Thyroid gland (tissue), 4 donors: Measurements from ENCODE around the gene WDR27. TPM values are rescaled to one million over a fixed set of nuclear protein-coding genes. Genes with fewer than 3 reads are reported as not detected.

Experiments
- DNase-seq, 2 donors: peaks; one replicate each; pipeline ENCODE4 v3.0.0-alpha.2; 2019
- H3K27ac ChIP-seq, 3 donors: fragments of 200-600 bp; sonication (generic); 1 replicate in 2 of 3; 2 replicates in 1 of 3; pipeline ENCODE4 v1.5.1; 2016 to 2019; ENCODE audit warnings: mild to moderate bottlenecking in 1 of 3, moderate library complexity in 1 of 3
- H3K27me3 ChIP-seq: fragments of 200-600 bp; sonication (generic); one replicate; pipeline ENCODE4 v1.5.1; 2019
- H3K36me3 ChIP-seq, 2 donors: fragments of 200-600 bp; sonication (generic); one replicate each; pipeline ENCODE4 v1.5.1; 2016 to 2019
- H3K4me1 ChIP-seq, 2 donors: fragments of 200-600 bp; sonication (generic); one replicate each; pipeline ENCODE4 v1.5.1; 2017 to 2019
- H3K4me3 ChIP-seq, 3 donors: fragments of 200-600 bp; sonication (generic); replicated peaks in 1 of 3; 1 replicate in 2 of 3; 2 replicates in 1 of 3; pipeline ENCODE4 v1.5.1; 2016; ENCODE audit warnings: mild to moderate bottlenecking in 1 of 3
- H3K9me3 ChIP-seq: fragments of 200-600 bp; sonication (generic); one replicate; pipeline ENCODE4 v1.5.1; 2017
- CTCF ChIP-seq, 6 experiments: fragments of 200-600 bp in 3 of 6; fragments of 450-650 bp in 3 of 6; sonication (generic) in 3 of 6; IDR thresholded peaks; one replicate each; pipeline ENCODE4 v1.5.1; 2016 to 2019; ENCODE audit warnings: antibody characterized with exemption in 6 of 6, mild to moderate bottlenecking in 2 of 6, inconsistent platforms in 1 of 6, moderate library complexity in 1 of 6
- POLR2A ChIP-seq, 2 donors: fragments of 450-650 bp; IDR thresholded peaks; one replicate each; pipeline ENCODE4 v1.6.1; 2017; ENCODE audit warnings: antibody characterized with exemption in 2 of 2, mild to moderate bottlenecking in 2 of 2, moderate library complexity in 1 of 2
- WGBS, 2 donors: methylation state at CpG; one replicate each; pipeline ENCODE4 v1.1.5; 2017; 5-methylcytosine and 5-hydroxymethylcytosine counted together
- intact Hi-C: fragments of 100-400 bp; cut with DNase I; formaldehyde crosslinking; loops from one replicate; pipeline ENCODE4 v1.15.1; 2023
- total RNA-seq, 4 donors: library from RNA; depleted of rRNA; stranded (reverse); fragments of >200 nt; gene quantifications; one replicate each; pipeline ENCODE4 v1.2.3, GENCODE V29; 2016

WDR27 gene
- total RNA-seq, 4 donors from 2014 or later, result 48.9 to 74.6 (median 51.8) TPM

- intact Hi-C loops, result no loop called here
- 97% methylated on average over 6 of the region's 6 CpGs for WGBS, 2 donors
- Histone ChIP-seq H3K27me3 (no peaks in the 10 kb centered on the region), H3K4me1 (no peaks in the 10 kb centered on the region), H3K27ac (no peak overlapping the region), H3K9me3 (no peaks in the 10 kb centered on the region), H3K4me3 (no peak overlapping the region), H3K36me3 (no peaks in the 10 kb centered on the region)
- no peak for TF ChIP-seq POLR2A (IDR thresholded peaks at IDR 0.05)
- TF ChIP-seq CTCF (IDR thresholded peaks at IDR 0.05), result no peak
- DNase-seq, result no peak
These were observed 12.5 kb downstream of the WDR27 start for GRCh38 chr6:169689287-169689686.

GRCh38 chr6:169685860-169686259 lies 16.0 kb downstream of the WDR27 start:
- intact Hi-C loops, result no loop called here
- no peaks in the 10 kb centered on the region for H3K4me1 ChIP-seq
- 95 to 96% methylated on average over 2 of the region's 2 CpGs for WGBS, 2 donors
- H3K27ac ChIP-seq, result no peak overlapping the region
- H3K27me3 ChIP-seq, result no peaks in the 10 kb centered on the region
- no peak for TF ChIP-seq CTCF (IDR thresholded peaks at IDR 0.05)
- no peak for TF ChIP-seq POLR2A (IDR thresholded peaks at IDR 0.05)
- no peaks in the 10 kb centered on the region for H3K36me3 ChIP-seq
- no peak for DNase-seq
- no peak overlapping the region for H3K4me3 ChIP-seq
- no peaks in the 10 kb centered on the region for H3K9me3 ChIP-seq

GRCh38 chr6:169684056-169684455 lies 17.8 kb downstream of the WDR27 start:
- TF ChIP-seq POLR2A (IDR thresholded peaks at IDR 0.05), result no peak
- TF ChIP-seq CTCF (IDR thresholded peaks at IDR 0.05), result no peak
- 82 to 97% methylated on average over 3 of the region's 3 CpGs for WGBS, 2 donors
- H3K36me3 ChIP-seq, result no peaks in the 10 kb centered on the region

GRCh38 chr6:169678342-169678741 lies 23.5 kb downstream of the WDR27 start:
- Histone ChIP-seq H3K4me1 (no peaks in the 10 kb centered on the region), H3K27me3 (no peaks in the 10 kb centered on the region), H3K36me3 (no peaks in the 10 kb centered on the region), H3K27ac (no peak overlapping the region), H3K4me3 (no peak overlapping the region), H3K9me3 (no peaks in the 10 kb centered on the region)
- intact Hi-C loops, result no loop called here
- TF ChIP-seq CTCF (IDR thresholded peaks at IDR 0.05) (no peak), POLR2A (IDR thresholded peaks at IDR 0.05) (no peak)
- 83 to 90% methylated on average over 1 of the region's 1 CpG for WGBS, 2 donors
- DNase-seq, result no peak

More at GRCh38 chr6:169684056-169684455, 17.8 kb downstream of the WDR27 start:
- Histone ChIP-seq H3K27me3 (no peaks in the 10 kb centered on the region), H3K27ac (no peak overlapping the region), H3K4me1 (no peaks in the 10 kb centered on the region), H3K4me3 (no peak overlapping the region), H3K9me3 (no peaks in the 10 kb centered on the region)
- intact Hi-C loops, result no loop called here
- DNase-seq, result no peak

GRCh38 chr6:169677096-169677495 lies 24.7 kb downstream of the WDR27 start:
- intact Hi-C loops, result no loop called here
- WGBS, 2 donors, result 93% methylated on average over 1 of the region's 1 CpG
- Histone ChIP-seq H3K4me1 (no peaks in the 10 kb centered on the region), H3K27ac (no peak overlapping the region), H3K9me3 (no peaks in the 10 kb centered on the region), H3K27me3 (no peaks in the 10 kb centered on the region), H3K36me3 (no peaks in the 10 kb centered on the region), H3K4me3 (no peak overlapping the region)
- no peak for DNase-seq
- TF ChIP-seq CTCF (IDR thresholded peaks at IDR 0.05) (no peak), POLR2A (IDR thresholded peaks at IDR 0.05) (no peak)
